Cortex of kidney (tissue), 1 donor: Measurements from ENCODE around the gene RELL2.

Source experiments
- DNase-seq: peaks from one replicate; lab custom pipeline; 2025; lab: John Stamatoyannopoulos, UW

The RELL2 gene

DNA sequence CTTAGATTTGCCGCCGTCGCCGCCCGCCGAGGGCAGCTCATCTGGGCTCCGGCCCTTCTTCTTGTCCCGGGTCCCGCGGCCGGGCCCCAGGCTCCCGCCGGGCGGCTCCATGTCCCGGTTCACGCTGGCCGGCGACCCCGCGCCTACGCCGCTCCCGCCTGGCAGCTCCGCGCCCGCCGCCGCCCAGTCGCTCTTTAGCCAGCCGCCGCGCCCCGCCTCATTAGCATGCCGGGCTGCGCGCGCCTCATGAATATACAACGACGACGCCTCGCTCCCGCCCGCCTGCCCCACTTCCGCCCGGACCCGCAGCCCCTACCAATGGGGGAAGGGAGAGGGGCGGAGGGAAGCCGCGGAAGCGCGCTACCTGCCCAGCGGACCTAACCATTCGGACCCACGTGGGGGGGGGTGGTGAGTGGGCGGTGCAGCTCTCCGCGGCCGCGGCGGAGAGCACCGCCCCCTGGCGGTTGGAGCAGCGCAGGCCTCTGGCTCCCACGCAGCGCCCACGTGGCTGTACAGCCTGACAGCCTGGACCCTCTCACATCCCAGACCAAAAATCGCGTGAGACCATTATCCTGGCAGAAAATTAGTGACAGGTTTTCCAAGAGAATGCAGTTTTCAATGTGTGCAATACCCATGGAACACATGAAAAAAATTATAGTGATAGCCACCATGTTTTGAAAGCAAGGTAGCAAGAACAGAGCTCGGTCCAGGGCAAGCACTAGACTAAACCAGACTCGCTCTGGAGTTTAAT, 17.8 kb upstream of the RELL2 start, which contains the start of gene DIAPH1:
TSS of gene DIAPH1 (minus strand) at position 197 of the 751 bp plus-strand sequence. CDS start at position 111, 86 bp downstream.
- no peak for DNase-seq

DNA sequence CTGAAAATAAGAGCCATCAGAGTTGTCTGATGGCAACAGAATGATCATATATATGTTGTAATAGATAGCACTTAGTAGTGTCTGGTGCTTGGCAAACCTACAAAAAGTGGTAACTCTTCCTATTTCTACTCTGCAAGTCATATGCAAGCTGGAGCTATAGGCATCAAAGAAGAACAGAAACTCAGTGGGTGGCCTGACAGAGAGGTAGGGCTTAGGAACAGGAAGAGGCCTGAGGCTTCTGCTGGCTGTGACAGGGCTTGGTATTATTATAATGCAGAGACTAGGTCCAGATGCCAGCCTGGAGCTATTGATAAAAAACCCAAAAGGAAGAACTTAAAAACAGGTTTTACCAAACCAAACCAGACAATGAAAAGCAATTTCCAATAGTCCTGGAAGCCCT, 13.6 kb upstream of the RELL2 start:
- no peak for DNase-seq

DNA sequence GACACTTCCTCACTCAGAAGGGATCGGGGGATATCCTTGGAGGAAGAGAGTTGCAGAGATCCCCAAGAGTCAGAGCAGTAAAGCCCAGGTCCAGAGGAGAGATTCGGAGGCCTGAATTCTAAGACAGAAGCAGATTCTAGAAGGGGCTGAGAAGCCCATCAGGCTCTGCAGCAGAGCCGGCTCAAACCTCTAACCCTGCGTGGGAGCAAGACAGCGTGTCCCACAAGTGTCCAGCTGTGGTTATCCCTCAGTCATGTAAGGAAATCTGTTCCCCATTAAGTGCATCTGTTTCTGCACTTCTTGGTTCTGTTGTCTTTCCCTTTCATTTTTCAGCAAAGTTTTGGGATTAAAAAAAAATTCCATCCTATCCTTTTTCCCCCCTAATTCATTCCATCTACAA, 13.2 kb upstream of the RELL2 start:
- no peak for DNase-seq

DNA sequence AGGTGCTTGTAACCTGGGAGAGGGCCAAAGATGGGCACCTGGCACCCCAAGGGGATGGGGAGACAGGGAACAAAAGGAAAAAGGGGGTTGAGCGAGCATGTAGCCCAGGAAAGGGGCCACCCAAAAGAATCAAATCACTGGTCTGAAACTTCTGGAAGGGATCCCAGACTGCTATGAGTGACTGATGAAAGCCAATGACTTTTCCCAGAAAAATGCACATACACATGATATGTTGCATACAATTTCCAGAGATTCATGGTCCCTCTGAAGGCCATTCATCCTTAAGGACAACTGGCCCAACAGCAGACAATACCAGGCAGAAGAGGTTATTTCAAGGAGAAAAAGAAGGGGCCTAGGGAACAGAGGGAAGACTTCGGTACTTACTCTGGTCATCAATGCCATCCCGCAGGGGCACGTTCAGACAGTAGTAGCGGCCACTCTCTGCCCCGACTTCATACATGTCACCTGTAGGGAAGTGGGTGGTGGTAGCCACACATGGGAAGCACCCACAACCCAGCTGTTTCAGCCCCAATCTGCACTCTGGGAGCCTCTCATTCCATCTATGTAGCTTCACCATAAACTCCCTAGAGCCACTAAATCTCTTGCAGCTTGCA, 8.5 kb upstream of the RELL2 start:
- DNase-seq = no peak

DNA sequence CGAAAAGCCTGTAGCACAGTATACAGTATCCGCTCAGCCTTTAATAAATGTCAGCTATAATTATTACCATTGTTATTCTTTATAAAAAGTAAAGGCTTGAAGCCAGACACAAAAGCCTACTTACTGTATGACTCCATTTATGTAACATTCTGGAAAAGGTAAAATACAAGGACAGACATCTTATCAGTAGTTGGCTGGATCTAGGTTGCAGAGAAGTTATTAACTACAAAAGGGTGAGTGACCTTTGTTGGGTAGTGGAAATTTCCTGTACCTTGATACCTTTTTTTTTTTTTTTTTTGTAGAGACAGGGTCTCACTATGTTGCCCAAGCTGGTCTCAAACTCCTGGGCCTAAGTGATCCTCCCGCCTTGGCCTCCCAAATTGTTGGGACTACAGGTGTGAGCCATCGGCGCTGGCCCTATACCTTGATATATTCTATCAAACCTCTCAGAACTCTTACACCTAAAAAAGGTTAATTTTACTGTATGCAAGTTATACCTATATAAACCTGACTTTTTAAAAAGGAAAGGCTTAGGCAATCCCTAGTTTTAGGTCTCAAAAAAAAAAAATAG, 6.1 kb upstream of the RELL2 start:
- DNase-seq = no peak

DNA sequence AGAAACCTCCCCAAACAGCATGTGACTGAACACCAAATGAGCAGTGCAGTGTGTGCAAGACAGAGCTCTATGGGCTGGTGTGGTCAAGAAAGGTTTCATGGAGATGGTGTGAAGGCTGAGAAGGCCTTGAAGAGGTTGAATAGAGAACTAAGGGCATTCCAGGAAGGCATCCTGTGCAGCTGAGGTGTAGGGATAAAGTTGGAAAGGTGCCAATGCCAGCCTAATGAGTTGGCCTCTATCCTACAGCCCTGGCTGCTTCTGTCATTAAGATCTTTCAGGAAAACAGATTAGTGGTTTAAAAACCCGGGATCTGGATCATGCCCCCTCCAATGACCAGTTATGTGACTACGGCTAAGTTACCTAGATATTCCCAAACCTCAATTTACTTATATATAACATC, 4.1 kb upstream of the RELL2 start:
- DNase-seq = no peak

DNA sequence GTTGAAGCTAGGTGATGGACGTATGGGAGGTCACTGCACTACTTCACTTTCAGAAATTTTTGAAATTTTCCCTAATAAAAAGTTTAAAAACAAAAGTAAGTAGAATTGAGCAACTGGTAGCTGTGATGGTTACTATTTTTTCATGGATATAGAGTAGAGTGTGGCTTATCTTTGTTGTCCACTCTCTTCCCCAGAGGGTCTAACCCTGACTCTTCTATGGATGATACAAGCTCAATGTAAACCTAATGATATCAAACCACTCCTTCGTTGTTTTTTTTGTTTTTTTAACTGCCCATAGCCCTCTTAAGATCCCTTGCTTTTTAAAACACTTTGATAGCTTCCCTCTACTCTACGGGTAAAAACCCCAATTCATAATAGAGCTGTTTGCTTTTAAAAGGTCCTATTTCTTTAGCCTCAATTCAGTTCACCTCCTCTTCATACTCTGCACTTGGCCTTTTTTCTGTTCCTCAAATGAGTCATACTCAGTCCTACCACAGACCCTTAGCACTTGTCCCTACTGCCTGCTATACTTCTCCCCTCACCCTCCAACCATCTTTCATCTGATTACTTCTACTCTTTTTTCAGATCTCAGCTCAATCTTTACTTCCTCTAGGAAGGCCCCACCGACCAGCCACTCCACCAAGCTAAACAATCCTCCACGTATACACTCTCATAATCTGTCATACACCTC, 2.8 kb upstream of the RELL2 start:
- no peak for DNase-seq

DNA sequence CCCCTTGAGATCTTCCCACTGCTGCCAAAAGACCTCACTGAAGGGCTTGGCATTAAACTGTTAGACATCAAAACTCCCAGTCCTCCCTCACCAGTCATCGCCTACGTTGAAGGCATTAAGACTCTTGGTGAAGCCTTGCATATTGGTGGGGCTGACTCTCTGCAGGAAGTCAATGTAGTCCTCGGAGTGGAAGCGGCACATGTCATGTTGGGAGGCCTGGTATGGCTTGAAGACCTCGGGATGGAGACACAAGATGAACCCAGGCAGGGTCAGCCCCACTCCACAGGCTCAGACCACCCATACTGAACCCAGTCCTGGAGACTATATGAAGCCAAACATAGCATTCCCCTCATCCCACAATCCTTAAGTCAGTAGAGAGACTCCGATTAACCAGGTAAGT, 2.1 kb upstream of the RELL2 start:
- no peak for DNase-seq

DNA sequence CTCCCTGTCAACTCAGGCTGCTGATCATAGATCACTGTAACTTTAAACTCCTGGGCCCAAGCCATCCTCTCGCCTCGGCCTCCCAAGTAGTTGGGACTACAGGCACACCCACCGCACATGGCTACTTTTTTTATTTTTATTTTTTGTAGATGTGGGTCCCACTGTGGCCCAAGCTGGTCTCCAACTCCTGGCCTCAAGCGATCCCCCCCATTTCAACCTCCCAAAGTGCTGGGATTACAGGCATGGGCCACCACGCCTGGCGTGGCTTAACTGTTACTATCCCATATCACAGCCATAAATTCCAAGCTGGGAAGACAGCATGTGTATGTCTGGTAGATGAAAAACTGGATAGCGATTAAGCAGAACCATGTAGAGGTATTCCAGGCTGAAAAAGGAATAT, 1.2 kb upstream of the RELL2 start:
- DNase-seq = no peak

DNA sequence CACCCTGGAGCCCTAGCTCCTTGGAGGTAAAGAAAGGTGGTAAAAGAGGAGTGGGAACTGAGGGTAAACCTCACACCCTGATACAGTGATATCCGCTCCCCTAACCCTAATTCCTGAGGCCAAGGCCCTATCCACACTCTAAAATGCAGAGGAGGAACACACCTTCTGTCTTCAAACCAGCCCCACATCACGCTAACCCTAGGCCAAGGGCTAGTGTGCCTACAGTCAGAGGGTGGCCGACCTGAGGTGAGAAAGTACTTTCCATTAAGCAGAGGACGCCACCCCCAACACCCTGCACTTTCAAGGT, 738 bp upstream of the RELL2 start:
- no peak for DNase-seq

DNA sequence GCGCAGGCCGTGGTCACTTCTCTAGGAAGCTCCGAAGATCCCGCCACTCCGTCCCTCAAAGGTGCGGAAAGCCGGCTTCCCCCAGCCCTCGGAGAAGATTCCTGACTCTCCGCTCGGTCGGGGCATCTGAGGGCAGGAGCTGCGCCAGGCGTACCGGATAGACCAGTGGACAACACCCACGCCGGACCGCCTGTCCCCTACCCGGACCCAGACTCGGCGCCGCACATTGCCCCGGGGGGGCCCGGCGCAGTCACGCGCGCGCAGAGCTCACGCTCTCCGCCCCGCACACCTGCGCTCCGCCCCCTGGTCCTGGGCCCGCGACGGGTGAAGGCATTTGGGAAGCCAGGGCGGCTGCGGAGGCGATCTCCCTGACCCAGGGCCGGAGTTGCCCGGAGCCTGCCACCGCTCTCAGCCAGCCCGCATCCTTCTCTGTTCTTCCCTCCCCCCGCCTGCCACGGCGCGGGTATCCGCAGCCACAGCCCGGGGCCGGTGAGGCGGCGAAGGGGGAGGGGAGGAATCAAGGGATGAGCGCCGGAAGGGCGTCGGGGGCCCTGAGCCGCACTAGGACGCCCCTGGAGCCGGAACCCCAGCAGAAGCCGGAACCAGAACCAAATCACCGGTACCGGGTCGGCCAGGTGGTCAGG, 448 bp downstream of the RELL2 start:
- no peak for DNase-seq

DNA sequence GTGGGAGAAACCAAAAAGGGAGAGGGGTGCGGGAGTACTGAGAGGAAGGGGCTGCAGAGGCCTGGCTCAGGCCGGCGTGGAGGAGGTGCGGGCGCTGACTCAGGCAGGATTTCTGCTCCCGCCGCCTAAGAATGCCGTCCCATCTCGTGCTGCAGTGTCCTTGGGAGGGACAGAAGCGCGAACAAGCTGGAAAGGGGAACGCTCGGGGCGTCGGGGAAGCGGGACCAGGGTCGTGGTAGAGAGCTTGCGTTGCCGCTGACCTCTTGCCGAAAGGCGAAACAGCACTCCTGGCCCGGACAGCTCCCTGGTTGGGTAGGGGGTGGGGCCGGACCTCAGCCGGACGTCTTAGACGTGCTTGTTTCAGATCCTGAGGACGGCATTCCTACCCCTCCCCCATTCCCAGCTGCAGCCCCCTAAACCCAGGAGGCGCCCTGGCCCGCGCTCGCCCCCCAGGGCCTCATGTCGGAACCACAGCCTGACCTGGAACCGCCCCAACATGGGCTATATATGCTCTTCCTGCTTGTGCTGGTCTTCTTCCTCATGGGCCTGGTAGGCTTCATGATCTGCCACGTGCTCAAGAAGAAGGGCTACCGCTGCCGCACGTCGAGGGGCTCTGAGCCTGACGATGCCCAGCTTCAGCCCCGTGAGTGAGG, 1.1 kb downstream of the RELL2 start:
- DNase-seq = no peak

DNA sequence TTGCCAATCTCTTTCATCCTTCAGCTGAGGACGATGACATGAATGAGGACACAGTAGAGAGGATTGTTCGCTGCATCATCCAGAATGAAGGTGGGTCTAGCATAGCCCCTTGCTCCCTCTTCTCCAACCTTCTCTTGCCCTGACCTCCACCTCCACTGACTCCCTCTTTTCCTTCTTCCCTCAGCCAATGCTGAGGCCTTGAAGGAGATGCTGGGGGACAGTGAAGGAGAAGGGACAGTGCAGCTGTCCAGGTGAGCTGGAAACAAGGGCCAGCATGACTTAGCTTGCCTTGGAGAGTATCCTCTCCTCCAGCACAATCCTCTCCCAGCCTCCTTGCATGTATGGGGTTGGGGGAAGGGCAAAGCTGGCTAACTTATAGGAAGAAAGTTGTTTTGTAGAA, 2.0 kb downstream of the RELL2 start:
- DNase-seq = no peak

DNA sequence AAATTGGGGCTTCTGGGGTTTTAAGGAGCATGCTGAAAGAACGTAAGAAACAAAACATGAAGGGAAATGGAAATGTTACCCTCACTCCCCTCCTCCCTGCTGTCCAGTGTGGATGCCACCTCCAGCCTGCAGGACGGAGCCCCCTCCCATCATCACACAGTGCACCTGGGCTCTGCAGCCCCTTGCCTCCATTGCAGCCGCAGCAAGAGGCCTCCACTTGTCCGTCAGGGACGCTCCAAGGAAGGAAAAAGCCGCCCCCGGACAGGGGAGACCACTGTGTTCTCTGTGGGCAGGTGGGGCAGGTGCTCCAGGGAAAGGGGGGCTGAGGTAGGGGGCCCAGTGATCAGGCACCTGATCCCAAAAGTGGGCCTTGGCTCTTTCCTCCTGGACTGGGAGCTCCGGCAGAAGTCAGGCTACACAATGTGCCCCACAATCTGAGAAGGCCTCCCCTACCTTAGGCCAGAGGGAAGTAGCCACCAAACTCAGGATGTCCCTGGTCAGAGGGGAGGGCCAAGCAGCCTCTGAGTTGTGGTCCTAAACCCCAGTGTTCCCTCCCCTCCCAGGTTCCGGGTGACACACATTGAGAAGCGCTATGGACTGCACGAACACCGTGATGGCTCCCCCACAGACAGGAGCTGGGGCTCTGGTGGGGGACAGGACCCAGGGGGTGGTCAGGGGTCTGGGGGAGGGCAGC, 2.7 kb downstream of the RELL2 start:
- no peak for DNase-seq

DNA sequence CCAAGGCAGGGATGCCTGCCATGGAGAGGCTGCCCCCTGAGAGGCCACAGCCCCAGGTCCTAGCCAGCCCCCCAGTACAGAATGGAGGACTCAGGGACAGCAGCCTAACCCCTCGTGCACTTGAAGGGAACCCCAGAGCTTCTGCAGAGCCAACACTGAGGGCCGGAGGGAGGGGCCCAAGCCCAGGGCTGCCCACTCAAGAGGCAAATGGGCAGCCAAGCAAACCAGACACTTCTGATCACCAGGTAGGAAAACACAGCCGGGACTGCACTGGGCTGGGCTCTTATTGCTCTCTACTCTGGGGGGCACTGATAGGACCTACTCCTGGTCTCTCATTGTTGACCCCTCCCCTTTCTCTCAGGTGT, 3.2 kb downstream of the RELL2 start:
- no peak for DNase-seq

DNA sequence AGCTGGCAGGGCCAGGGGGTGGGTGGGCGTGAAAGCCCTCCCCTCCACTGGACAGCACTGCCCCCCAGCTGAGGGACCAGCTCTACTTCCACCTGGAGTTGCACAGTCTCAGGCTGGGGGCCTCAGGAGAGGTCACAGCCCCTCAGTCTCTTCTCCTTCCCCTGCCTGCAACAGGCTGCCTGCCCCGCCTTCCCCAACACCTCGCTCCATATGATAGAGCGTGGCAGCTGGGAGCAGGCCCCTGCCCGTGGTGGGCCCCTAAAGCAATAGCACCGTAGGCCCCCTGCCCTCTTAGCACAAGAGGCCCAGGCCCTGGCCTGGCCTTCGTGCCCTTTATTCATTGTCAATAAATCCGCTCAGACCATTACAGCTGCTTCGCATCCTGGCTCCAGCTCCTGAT, 3.9 kb downstream of the RELL2 start:
- no peak for DNase-seq

DNA sequence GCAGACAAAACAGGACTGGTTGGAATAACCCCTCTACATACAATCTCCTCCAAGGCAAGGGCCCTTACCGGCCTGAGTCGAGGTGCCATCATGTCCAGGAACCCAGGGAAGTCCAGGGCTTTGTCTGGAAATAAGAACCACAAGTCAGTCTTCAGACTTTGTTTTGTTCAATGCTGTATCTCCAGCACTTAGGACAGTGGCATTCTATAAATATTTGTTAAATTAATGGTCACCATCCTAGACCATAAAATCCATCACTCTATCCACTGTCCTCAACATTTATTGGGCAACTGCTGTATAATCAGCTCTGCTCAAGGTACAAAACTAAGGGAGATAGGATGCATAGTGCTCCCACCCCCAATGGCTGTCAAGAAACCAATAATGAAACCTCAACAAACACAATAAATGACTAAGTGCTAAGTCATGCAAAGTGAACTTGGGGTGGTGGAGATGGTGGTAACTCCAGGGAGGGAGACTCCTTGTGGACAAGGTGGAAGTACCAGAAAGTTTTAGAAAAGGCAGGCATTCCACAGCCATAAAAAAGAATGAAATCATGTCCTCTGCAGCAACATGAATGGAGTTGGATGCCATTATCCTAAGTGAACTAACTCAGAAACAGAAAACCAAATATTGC, 5.0 kb downstream of the RELL2 start:
- no peak for DNase-seq

DNA sequence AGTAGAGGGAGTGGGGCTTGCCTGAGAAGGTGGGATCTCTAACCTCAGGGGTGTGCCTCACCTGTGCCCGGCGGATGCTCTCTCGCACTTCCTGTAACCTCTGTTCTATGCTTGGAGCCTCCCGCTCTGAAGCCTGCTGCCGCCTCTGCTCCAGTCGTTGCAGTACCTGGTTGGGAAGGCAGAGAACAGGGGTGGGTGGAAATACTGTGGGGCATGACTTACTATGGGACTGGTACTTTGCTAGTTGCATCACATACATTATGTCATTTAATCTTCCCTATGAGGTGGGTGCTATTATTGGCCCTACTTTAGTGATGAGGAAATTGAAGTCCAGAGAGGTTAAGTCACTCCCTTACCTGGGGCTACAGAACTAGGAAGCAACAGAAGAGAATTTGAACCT, 9.2 kb downstream of the RELL2 start:
- DNase-seq = no peak

DNA sequence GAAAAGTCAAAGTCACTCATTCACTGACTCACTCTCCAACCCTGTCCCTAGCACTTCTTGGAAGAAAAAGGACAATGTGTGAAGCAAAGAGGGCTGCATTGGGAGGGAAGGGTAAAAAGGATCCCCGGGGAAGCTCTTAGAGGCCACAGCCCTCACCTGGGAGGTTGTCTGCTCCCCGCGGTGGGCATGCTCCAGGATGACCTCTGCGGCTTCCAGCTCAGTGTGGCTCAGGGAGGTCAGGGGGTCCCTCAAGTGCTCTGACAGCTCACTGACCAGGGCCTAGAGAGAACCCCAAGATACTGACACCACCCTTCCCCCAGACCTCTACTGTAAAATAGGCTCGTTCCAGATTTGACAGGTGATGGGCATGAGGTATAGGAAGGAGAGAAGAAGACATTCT, 10.4 kb downstream of the RELL2 start:
- no peak for DNase-seq

DNA sequence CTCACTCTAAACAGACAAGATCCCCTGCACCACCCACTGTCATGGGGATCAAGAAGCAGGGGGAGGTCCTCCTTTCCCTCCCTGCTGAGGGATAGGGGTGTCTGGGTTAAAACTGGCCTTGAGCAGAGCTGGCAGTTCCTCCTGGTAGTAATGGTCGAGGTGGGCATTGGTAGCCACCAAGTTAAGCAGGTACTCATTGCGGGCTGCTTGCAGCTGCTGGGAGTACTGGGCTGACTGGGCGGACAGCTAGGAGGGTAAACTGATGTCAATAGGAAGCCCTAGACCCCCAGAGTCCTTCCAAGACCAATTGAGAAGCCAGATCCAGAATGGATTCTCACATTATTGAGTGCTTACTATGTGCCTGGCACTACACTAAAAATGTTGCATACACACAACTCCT, 11.1 kb downstream of the RELL2 start:
- DNase-seq = no peak

DNA sequence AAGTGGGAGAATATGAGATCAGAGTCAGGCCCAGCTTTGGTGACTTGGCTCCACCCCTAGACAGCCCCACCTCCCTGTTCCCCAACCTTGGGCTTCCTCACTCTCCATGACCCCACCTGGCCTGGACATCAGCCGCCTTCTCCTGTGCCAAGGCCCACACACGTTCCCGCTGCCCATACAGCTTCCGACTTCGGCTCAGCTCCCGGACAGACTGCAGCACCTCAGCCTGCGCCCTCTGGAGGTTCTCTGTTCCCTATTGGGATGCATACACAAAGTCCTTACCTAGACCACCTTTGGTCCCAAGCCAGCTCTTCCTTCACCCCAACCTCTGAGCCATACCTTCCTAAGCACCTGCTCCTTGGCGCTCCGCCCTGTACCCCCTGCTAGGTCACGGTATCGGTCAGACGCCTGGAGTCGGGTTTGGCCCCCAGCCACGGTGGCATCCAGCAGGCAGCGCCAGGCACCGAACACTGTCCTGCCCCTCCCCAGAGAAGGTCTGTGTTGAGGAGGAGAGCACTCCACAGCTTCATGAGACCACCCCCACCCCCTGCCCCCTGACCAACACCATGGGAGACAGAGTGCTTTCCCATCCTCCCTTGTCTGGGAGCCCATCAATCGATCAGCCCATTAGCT, 12.4 kb downstream of the RELL2 start:
- no peak for DNase-seq
